GM12878 (cell line): ENCODE results near the gene COL9A3.

Experiments
- BCL3 ChIP-seq: IDR thresholded peaks from 2 replicates; pipeline ENCODE4 v1.6.1; 2011; ENCODE audit warnings: borderline replicate concordance, low read depth, mild to moderate bottlenecking, moderate library complexity, low read length; ENCODE audit not compliant: insufficient read depth, poor library complexity, severe bottlenecking
- CREB1 ChIP-seq: IDR thresholded peaks from 2 replicates; pipeline ENCODE4 v1.6.1; 2012; ENCODE audit warnings: low read depth, mild to moderate bottlenecking, inconsistent platforms
- CREM ChIP-seq: IDR thresholded peaks from 2 replicates; pipeline ENCODE4 v1.6.1; 2014; ENCODE audit warnings: antibody characterized with exemption, low read depth
- CTCF ChIP-seq, 3 experiments: IDR thresholded peaks in 2 of 3; conservative IDR thresholded peaks in 1 of 3; 2 replicates each; pipeline ENCODE4 v1.5.1; 2011; ENCODE audit warnings: low read depth in 3 of 3, low read length in 3 of 3, mild to moderate bottlenecking in 3 of 3, control low read depth in 2 of 3, moderate library complexity in 2 of 3, inconsistent platforms in 1 of 3, mixed read lengths in 1 of 3; ENCODE audit not compliant: control insufficient read depth in 2 of 3, insufficient read depth in 1 of 3; ENCODE audit errors: extremely low read depth in 1 of 3
- MEF2A ChIP-seq: IDR thresholded peaks from 2 replicates; pipeline ENCODE4 v1.6.1; 2011; ENCODE audit warnings: low read depth, mild to moderate bottlenecking, low read length, moderate library complexity; ENCODE audit not compliant: insufficient read depth
- MLLT1 ChIP-seq: fragments of 450-650 bp; IDR thresholded peaks from 2 replicates; pipeline ENCODE4 v1.6.1; 2016; ENCODE audit warnings: mild to moderate bottlenecking
- NFIC ChIP-seq: IDR thresholded peaks from 2 replicates; pipeline ENCODE4 v1.6.1; 2012; ENCODE audit warnings: low read depth, mild to moderate bottlenecking, inconsistent platforms, low read length, moderate library complexity
- POLR2AphosphoS5 ChIP-seq: IDR thresholded peaks from 2 replicates; pipeline ENCODE4 v1.6.1; 2011; ENCODE audit warnings: mild to moderate bottlenecking, low read length, inconsistent platforms
- SMC3 ChIP-seq: IDR thresholded peaks from 2 replicates; pipeline ENCODE4 v1.6.1; 2011; ENCODE audit warnings: low read length, improper control_type of control experiment, borderline replicate concordance
- TAF1 ChIP-seq: IDR thresholded peaks from 2 replicates; pipeline ENCODE4 v1.6.1; 2011; ENCODE audit warnings: mild to moderate bottlenecking, low read depth, low read length, borderline replicate concordance
- USF2 ChIP-seq: IDR thresholded peaks from 2 replicates; pipeline ENCODE4 v1.6.1; 2011; ENCODE audit warnings: low read depth, low read length, improper control_type of control experiment, borderline replicate concordance

- TF ChIP-seq TAF1 = no peak
- TF ChIP-seq NFIC = no peak
- no peak for TF ChIP-seq POLR2AphosphoS5
- TF ChIP-seq CREM = no peak
- no peak for TF ChIP-seq MEF2A
- TF ChIP-seq SMC3 = no peak
- TF ChIP-seq CREB1 = no peak
- TF ChIP-seq MLLT1 = no peak
- TF ChIP-seq BCL3 = no peak
- no peak for TF ChIP-seq CTCF (IDR thresholded peaks at IDR 0.05 in 2 of 3, conservative IDR thresholded peaks at IDR 0.05 in 1 of 3; ENCODE audit: control insufficient read depth in 2 of 3, extremely low read depth in 1 of 3, insufficient read depth in 1 of 3, low read depth in 3 of 3, low read length in 3 of 3)
- TF ChIP-seq USF2 = no peak
Observed at GRCh38 chr20:62846166-62846890, 29.5 kb downstream of the COL9A3 start.
